Vagina (tissue), 2 donors: ENCODE results near the gene CCDC158.

Experiments used
- POLR2A ChIP-seq, 2 donors: fragments of 450-650 bp; IDR thresholded peaks; one replicate each; pipeline ENCODE4 v1.6.1; 2017; ENCODE audit warnings: antibody characterized with exemption in 2 of 2, mild to moderate bottlenecking in 2 of 2, moderate library complexity in 2 of 2
- TF ChIP-seq, protein P1 (sequence below), 3 experiments: fragments of 450-650 bp in 2 of 3; fragments of 200-600 bp in 1 of 3; sonication (generic) in 1 of 3; IDR thresholded peaks; one replicate each; pipeline ENCODE4 v1.5.1; 2017 to 2019; ENCODE audit warnings: antibody characterized with exemption in 3 of 3, mild to moderate bottlenecking in 2 of 3, moderate library complexity in 2 of 3

DNA sequence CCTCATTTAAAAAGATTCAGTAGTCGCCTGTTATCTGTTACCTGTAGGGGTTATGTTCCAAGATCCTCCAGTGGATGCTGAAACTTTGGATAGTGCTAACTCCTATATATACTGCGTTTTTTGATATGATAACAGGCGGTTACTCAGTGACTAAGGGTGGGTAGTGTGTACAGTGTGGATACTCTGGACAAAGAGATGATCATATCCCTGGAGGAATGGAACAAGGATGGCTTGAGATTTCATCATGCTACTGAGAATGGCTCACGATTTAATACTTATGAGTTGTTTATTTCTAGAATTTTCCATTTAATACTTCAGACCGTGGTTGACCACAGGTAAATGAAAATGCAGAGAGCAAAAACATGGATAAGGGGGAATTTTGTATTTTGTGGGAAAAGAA lies 147.9 kb downstream of the CCDC158 start:
- no peak for TF ChIP-seq POLR2A (IDR thresholded peaks at IDR 0.05)
- TF ChIP-seq, protein P1, sequence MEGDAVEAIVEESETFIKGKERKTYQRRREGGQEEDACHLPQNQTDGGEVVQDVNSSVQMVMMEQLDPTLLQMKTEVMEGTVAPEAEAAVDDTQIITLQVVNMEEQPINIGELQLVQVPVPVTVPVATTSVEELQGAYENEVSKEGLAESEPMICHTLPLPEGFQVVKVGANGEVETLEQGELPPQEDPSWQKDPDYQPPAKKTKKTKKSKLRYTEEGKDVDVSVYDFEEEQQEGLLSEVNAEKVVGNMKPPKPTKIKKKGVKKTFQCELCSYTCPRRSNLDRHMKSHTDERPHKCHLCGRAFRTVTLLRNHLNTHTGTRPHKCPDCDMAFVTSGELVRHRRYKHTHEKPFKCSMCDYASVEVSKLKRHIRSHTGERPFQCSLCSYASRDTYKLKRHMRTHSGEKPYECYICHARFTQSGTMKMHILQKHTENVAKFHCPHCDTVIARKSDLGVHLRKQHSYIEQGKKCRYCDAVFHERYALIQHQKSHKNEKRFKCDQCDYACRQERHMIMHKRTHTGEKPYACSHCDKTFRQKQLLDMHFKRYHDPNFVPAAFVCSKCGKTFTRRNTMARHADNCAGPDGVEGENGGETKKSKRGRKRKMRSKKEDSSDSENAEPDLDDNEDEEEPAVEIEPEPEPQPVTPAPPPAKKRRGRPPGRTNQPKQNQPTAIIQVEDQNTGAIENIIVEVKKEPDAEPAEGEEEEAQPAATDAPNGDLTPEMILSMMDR (IDR thresholded peaks at IDR 0.05) = no peak
